DND-41 (cell line): Measurements from ENCODE around the gene SLC39A5.

ENCODE experiments used
- ATAC-seq: fragments of 200-7000 bp; cut with Tn5 transposase; 3 replicates; pipeline ENCODE4 v1.9.1; 2021; ENCODE audit warnings: low read depth; ENCODE audit not compliant: insufficient read depth
- DNase-seq: peaks from one replicate; pipeline ENCODE4 v3.0.0-alpha.2; 2020
- H2AFZ ChIP-seq: 2 replicates; pipeline ENCODE4 v1.6.0; 2012; ENCODE audit warnings: low read depth, low read length
- H3K27ac ChIP-seq: 2 replicates; pipeline ENCODE4 v1.5.1; 2012; ENCODE audit warnings: low read length, inconsistent platforms
- H3K27me3 ChIP-seq: fragments of 200-600 bp; sonication (generic); 2 replicates; pipeline ENCODE4 v1.6.0; 2012; ENCODE audit warnings: low read length, mild to moderate bottlenecking, inconsistent platforms; ENCODE audit not compliant: insufficient read depth, poor library complexity
- H3K36me3 ChIP-seq: 2 replicates; pipeline ENCODE4 v1.5.1; 2012; ENCODE audit warnings: low read length, inconsistent platforms; ENCODE audit not compliant: insufficient read depth
- H3K4me1 ChIP-seq: 2 replicates; pipeline ENCODE4 v1.5.1; 2012; ENCODE audit warnings: mild to moderate bottlenecking, low read length; ENCODE audit not compliant: insufficient read depth
- H3K4me2 ChIP-seq: 2 replicates; pipeline ENCODE4 v1.6.0; 2012; ENCODE audit warnings: mild to moderate bottlenecking, moderate library complexity, low read length, inconsistent platforms; ENCODE audit not compliant: insufficient read depth
- H3K4me3 ChIP-seq, 2 experiments: fragments of 200-600 bp in 1 of 2; shearing (Covaris generic) in 1 of 2; 2 replicates each; pipeline ENCODE4 v1.5.1; 2012 to 2016; ENCODE audit warnings: inconsistent platforms in 2 of 2, low read length in 2 of 2, mild to moderate bottlenecking in 2 of 2, low read depth in 1 of 2, moderate library complexity in 1 of 2
- H3K79me2 ChIP-seq: 2 replicates; pipeline ENCODE4 v1.6.0; 2012; ENCODE audit warnings: low read length, inconsistent platforms; ENCODE audit not compliant: insufficient read depth
- H3K9ac ChIP-seq: 2 replicates; pipeline ENCODE4 v1.6.0; 2012; ENCODE audit warnings: low read depth, mild to moderate bottlenecking, inconsistent platforms, low read length, moderate library complexity
- H3K9me3 ChIP-seq: 2 replicates; pipeline ENCODE4 v1.5.1; 2012; ENCODE audit warnings: low read length, moderate library complexity, mild to moderate bottlenecking, inconsistent platforms; ENCODE audit not compliant: insufficient read depth, severe bottlenecking
- H4K20me1 ChIP-seq: 2 replicates; pipeline ENCODE4 v1.6.0; 2012; ENCODE audit warnings: low read length; ENCODE audit not compliant: insufficient read depth
- CTCF ChIP-seq: IDR thresholded peaks from 2 replicates; pipeline ENCODE4 v1.5.1; 2012; ENCODE audit warnings: borderline replicate concordance, low read length, moderate library complexity, mild to moderate bottlenecking; ENCODE audit not compliant: poor library complexity, severe bottlenecking; ENCODE audit errors: extremely low read depth
- EZH2 ChIP-seq: IDR thresholded peaks from 3 replicates; pipeline ENCODE4 v1.6.1; 2012; ENCODE audit warnings: borderline replicate concordance, low read depth, mild to moderate bottlenecking, moderate library complexity, low read length, inconsistent platforms; ENCODE audit not compliant: severe bottlenecking

The SLC39A5 gene

GRCh38 chr12:56224102-56224701 lies 5.6 kb upstream of the SLC39A5 start, which contains the start of gene NABP2:
TSS of gene NABP2 (plus strand) at chr12:56224342. CDS start at chr12:56224857, 515 bp downstream.
- H3K79me2 ChIP-seq = peaks cover 50% of the 10 kb centered on the region
- H4K20me1 ChIP-seq = 0 out of 2 replicates have a peak, but pooled peaks cover 3% of the 10 kb centered on the region
- H2AFZ ChIP-seq = peak within 1 kb of the TSS; percentile 82
- TF ChIP-seq CTCF = peak; percentile 80
- no peak for TF ChIP-seq EZH2
- DNase-seq (peak; percentile 98), ATAC-seq (peak; percentile 85)
- H3K9me3 ChIP-seq = no peaks in the 10 kb centered on the region
- H3K9ac ChIP-seq = peak within 1 kb of the TSS; percentile 65
- H3K27ac ChIP-seq = peak within 1 kb of the TSS; percentile 75
- H3K4me1 ChIP-seq = peaks cover 54% of the 10 kb centered on the region
- peak within 1 kb of the TSS; percentile 67; a peak in 3 of 4 replicates for H3K4me3 ChIP-seq
- no peaks in the 10 kb centered on the region for H3K27me3 ChIP-seq
- H3K4me2 ChIP-seq = peak within 1 kb of the TSS; percentile 97
- peaks cover 17% of the 10 kb centered on the region for H3K36me3 ChIP-seq

- DNase-seq = peak; percentile 34
- H4K20me1 ChIP-seq = 0 out of 2 replicates have a peak, but pooled peaks cover 3% of the 10 kb centered on the region
- peaks cover 51% of the 10 kb centered on the region for H3K4me1 ChIP-seq
- H3K9ac ChIP-seq = peak overlapping the region; percentile 65
- H3K27ac ChIP-seq = peak overlapping the region; percentile 65
- peak overlapping the region; percentile 97 for H3K4me2 ChIP-seq
- peaks cover 17% of the 10 kb centered on the region for H3K36me3 ChIP-seq
- no peak for ATAC-seq
- no peaks in the 10 kb centered on the region for H3K27me3 ChIP-seq
- H3K9me3 ChIP-seq = no peaks in the 10 kb centered on the region
- H2AFZ ChIP-seq = peak overlapping the region; percentile 82; the same call in 1 of the 2 replicates
- TF ChIP-seq CTCF (no peak), EZH2 (no peak)
- peak overlapping the region; percentile 67; a peak in 3 of 4 replicates for H3K4me3 ChIP-seq
- peaks cover 43% of the 10 kb centered on the region for H3K79me2 ChIP-seq
Measured at GRCh38 chr12:56224954-56225353, 4.9 kb upstream of the SLC39A5 start.

DNA sequence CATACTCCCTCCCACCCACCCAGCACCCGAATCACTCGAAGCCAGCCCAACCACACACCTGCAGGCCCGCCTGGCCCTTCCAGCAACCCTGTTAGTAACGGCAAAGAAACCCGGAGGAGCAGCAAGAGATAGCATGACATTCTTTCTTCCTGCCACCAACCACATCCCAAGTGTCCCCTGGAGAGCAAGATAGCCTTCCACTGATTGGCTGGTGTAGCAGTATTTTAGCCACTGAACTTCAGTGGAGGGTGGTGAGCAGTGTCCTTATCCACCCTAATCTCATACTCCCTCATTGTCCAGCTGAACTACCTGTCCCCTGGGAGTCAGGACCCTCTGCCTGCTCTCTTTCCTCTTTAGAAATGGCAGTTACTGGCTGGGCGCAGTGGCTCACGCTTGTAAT lies 769 bp upstream of the SLC39A5 start:
- Histone ChIP-seq H3K36me3 (peaks cover 17% of the 10 kb centered on the region), H2AFZ (no peak overlapping the region), H3K9me3 (no peaks in the 10 kb centered on the region), H3K27me3 (no peaks in the 10 kb centered on the region), H3K4me2 (no peak overlapping the region), H3K27ac (no peak overlapping the region), H3K4me1 (peaks cover 19% of the 10 kb centered on the region), H3K4me3 (no peak overlapping the region), H3K9ac (no peak overlapping the region), H3K79me2 (peaks cover 18% of the 10 kb centered on the region), H4K20me1 (no peaks in the 10 kb centered on the region)
- DNase-seq (no peak), ATAC-seq (no peak)
- no peak for TF ChIP-seq CTCF
- no peak for TF ChIP-seq EZH2
